Right lobe of liver (tissue), 6 donors: ENCODE measurements around the gene PROC. TPM values are rescaled to one million over a fixed set of nuclear protein-coding genes. Genes with fewer than 3 reads are reported as not detected.

Source experiments
- ATAC-seq, 4 donors: fragments of 200-7000 bp; cut with Tn5 transposase; one replicate each; pipeline ENCODE4 v1.9.1; 2020; ENCODE audit warnings: mild to moderate bottlenecking in 4 of 4, moderate library complexity in 4 of 4
- DNase-seq, 3 donors: peaks; one replicate each; pipeline ENCODE4 v3.0.0-alpha.2; 2020
- H3K27ac ChIP-seq, 3 donors: fragments of 200-600 bp; one replicate each; pipeline ENCODE4 v1.8.0; 2022
- H3K27me3 ChIP-seq, 2 donors: fragments of 200-600 bp; one replicate each; pipeline ENCODE4 v1.8.0; 2022
- H3K36me3 ChIP-seq, 4 donors: fragments of 200-600 bp; sonication (generic) in 1 of 4; one replicate each; pipeline versions ENCODE4 v1.5.1 to v1.8.0; 2017 to 2022; ENCODE audit warnings: control low read depth in 1 of 4
- H3K4me1 ChIP-seq, 4 donors: fragments of 200-600 bp; sonication (generic) in 1 of 4; one replicate each; pipeline versions ENCODE4 v1.5.1 to v1.8.0; 2017 to 2022; ENCODE audit warnings: control low read depth in 1 of 4
- H3K4me3 ChIP-seq, 3 donors: fragments of 200-600 bp; one replicate each; pipeline ENCODE4 v1.8.0; 2022
- H3K9me3 ChIP-seq, 4 donors: fragments of 200-600 bp; sonication (generic) in 1 of 4; one replicate each; pipeline versions ENCODE4 v1.5.1 to v1.8.0; 2017 to 2022; ENCODE audit warnings: control low read depth in 1 of 4
- CTCF ChIP-seq, 4 donors: fragments of 200-600 bp in 3 of 4; fragments of 450-650 bp in 1 of 4; IDR thresholded peaks; one replicate each; pipeline versions ENCODE4 v1.5.1 to v1.8.0; 2016 to 2022; ENCODE audit warnings: antibody characterized with exemption in 4 of 4, mild to moderate bottlenecking in 2 of 4
- POLR2A ChIP-seq: fragments of 450-650 bp; IDR thresholded peaks from one replicate; pipeline ENCODE4 v1.6.1; 2017; ENCODE audit warnings: antibody characterized with exemption, mild to moderate bottlenecking
- WGBS: methylation state at CpG from one replicate; pipeline ENCODE4 v1.1.6; 2018; ENCODE audit warnings: low coverage, low lambda C conversion rate; ENCODE audit not compliant: insufficient coverage; ENCODE audit errors: missing lambda C conversion rate; 5-methylcytosine and 5-hydroxymethylcytosine counted together
- intact Hi-C, 2 donors: fragments of 100-400 bp; cut with DNase I; formaldehyde crosslinking; loops; one replicate each; pipeline versions ENCODE4 v1.11.2 to v1.14.1; 2022
- total RNA-seq, 6 experiments: library from RNA; depleted of rRNA in 2 of 6; stranded (reverse); fragments of >200 nt in 2 of 6; fragmentation: NEBNext Ultra II Directional in 3 of 6; extraction: Animal tissue kit (Norgen Biotek cat#: 25700) in 3 of 6; gene quantifications; one replicate each; pipeline versions ENCODE4 v1.1.0 to v1.2.4, GENCODE V29; 2016 to 2023
- donor health status: DM: no; HTN: yes; CAD: no.
- donor health status: DM: no; HTN: no; CAD: no.
- donor health status: DM: no; HTN: no; CAD: no.
- donor health status: DM: no; HTN: yes; CAD: no.
- donor health status: DM: no; HTN: yes; CAD: no.

The PROC gene
- total RNA-seq, 6 experiments from 2014 or later, result 224 to 447 (median 319) TPM

- WGBS, result 19% methylated on average over 15 of the region's 55 CpGs
- Histone ChIP-seq H3K9me3 (no peaks in the 10 kb centered on the region), H3K27ac (peak overlapping the region; percentile 78 to 93 (median 79)), H3K27me3 (no peaks in the 10 kb centered on the region), H3K4me3 (peak overlapping the region; percentile 38 to 56 (median 53)), H3K4me1 (peaks cover 0 to 63% (median 26%) of the 10 kb centered on the region in 4 donors), H3K36me3 (no peaks in the 10 kb centered on the region)
- peak; percentile 70 to 82 (median 71) for ATAC-seq
- TF ChIP-seq CTCF (IDR thresholded peaks at IDR 0.05) (peak; percentile 64 to 80 (median 73)), POLR2A (peak; percentile 43)
- DNase-seq, result peak; percentile 88 to 93 (median 92)
- intact Hi-C loops, result no loop called here
Measured at GRCh38 chr2:127415593-127416505, 2.4 kb upstream of the PROC start.

DNA sequence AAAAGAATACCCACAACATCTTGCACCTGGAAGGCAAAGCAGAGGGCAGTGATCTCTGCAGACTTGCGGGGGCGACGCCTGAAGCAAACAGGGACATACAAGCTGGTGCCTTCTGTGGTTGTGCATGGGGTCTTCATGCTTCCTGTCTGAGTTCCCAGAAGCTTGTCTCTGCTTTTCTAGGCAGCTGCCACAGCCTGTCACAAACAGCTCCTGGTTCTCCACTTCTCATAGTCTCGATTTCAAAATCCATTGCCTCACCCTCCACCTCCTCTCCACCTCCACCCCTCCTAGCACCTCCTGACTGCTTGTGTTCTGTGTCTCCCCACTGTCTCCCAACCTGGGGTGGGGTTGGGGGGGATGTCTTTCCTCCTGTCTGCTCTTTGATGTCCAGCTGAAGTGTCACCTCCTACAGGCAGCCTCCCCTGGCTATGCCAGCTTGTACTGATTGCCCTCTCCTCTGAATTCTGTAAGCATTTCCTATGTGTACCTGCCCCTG is 1.7 kb upstream of the PROC start:
- ATAC-seq (peak in 1 of 4 donors; percentile 1), DNase-seq (no peak)
- peak overlapping the region; percentile 78 to 93 (median 79) for H3K27ac ChIP-seq
- H3K9me3 ChIP-seq, result no peaks in the 10 kb centered on the region
- H3K36me3 ChIP-seq, result peaks cover 0 to 7% (median 0%) of the 10 kb centered on the region in 4 donors
- H3K27me3 ChIP-seq, result no peaks in the 10 kb centered on the region
- WGBS, result 13% methylated on average over 1 of the region's 4 CpGs
- peak overlapping the region; percentile 38 to 56 (median 53) for H3K4me3 ChIP-seq
- TF ChIP-seq CTCF (IDR thresholded peaks at IDR 0.05), result no peak
- no peak for TF ChIP-seq POLR2A
- H3K4me1 ChIP-seq, result peaks cover 0 to 63% (median 24%) of the 10 kb centered on the region in 4 donors
- intact Hi-C loops, result no loop called here

DNA sequence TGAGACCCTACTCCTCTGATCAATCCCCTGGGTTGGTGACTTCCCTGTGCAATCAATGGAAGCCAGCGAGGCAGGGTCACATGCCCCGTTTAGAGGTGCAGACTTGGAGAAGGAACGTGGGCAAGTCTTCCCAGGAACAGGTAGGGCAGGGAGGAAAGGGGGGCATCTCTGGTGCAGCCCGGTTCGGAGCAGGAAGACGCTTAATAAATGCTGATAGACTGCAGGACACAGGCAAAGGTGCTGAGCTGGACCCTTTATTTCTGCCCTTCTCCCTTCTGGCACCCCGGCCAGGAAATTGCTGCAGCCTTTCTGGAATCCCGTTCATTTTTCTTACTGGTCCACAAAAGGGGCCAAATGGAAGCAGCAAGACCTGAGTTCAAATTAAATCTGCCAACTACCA is 821 bp upstream of the PROC start:
- Histone ChIP-seq H3K4me3 (no peak overlapping the region), H3K4me1 (peaks cover 0 to 54% (median 20%) of the 10 kb centered on the region in 4 donors), H3K36me3 (peaks cover 0 to 7% (median 0%) of the 10 kb centered on the region in 4 donors), H3K27ac (peak overlapping the region in 2 of 3 donors; percentile 93 to 95), H3K27me3 (no peaks in the 10 kb centered on the region), H3K9me3 (no peaks in the 10 kb centered on the region)
- 79% methylated on average over 7 of the region's 8 CpGs for WGBS
- intact Hi-C loops, result no loop called here
- ATAC-seq, result no peak
- TF ChIP-seq CTCF (IDR thresholded peaks at IDR 0.05), result no peak
- no peak for TF ChIP-seq POLR2A
- no peak for DNase-seq

DNA sequence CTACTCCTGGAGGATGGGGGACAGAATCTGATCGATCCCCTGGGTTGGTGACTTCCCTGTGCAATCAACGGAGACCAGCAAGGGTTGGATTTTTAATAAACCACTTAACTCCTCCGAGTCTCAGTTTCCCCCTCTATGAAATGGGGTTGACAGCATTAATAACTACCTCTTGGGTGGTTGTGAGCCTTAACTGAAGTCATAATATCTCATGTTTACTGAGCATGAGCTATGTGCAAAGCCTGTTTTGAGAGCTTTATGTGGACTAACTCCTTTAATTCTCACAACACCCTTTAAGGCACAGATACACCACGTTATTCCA is 844 bp downstream of the PROC start:
- intact Hi-C loops, result no loop called here

More for the DNA sequence above, 844 bp downstream of the PROC start:
- Histone ChIP-seq H3K4me1 (peaks cover 0 to 46% (median 15%) of the 10 kb centered on the region in 4 donors), H3K36me3 (peaks cover 0 to 15% (median under 1%) of the 10 kb centered on the region in 4 donors), H3K4me3 (peak overlapping the region; percentile 42 to 63 (median 50)), H3K9me3 (no peaks in the 10 kb centered on the region), H3K27me3 (no peaks in the 10 kb centered on the region), H3K27ac (peak overlapping the region; percentile 87 to 95 (median 93))
- ATAC-seq, result no peak
- DNase-seq, result no peak
- TF ChIP-seq POLR2A (no peak), CTCF (IDR thresholded peaks at IDR 0.05) (no peak)
- WGBS, result 20% methylated on average over 1 of the region's 4 CpGs
